Measurements from ENCODE around the gene SPINK7.

DNA sequence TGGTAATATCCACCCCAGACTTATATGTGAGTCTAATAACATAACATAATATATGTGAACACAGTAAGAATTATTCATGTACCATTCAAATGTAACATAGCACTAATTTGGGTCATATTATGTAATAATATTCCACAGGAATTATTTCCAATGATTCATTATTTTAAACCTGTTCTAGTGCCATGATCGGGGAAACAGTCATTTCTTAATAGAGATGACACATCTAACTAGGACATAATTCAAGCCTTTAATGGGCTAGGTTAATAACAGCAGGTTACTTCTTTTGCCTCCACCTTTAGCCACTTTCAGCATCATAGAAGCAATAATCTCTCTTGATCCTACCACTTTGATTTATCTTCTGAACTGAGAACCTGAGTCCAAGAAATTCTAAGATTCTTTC lies 35.5 kb downstream of the SPINK7 start:
- TF ChIP-seq SMC3 (IDR thresholded peaks at IDR 0.05; ENCODE audit: low read depth, low read length), result no peak
- TF ChIP-seq, protein P1, sequence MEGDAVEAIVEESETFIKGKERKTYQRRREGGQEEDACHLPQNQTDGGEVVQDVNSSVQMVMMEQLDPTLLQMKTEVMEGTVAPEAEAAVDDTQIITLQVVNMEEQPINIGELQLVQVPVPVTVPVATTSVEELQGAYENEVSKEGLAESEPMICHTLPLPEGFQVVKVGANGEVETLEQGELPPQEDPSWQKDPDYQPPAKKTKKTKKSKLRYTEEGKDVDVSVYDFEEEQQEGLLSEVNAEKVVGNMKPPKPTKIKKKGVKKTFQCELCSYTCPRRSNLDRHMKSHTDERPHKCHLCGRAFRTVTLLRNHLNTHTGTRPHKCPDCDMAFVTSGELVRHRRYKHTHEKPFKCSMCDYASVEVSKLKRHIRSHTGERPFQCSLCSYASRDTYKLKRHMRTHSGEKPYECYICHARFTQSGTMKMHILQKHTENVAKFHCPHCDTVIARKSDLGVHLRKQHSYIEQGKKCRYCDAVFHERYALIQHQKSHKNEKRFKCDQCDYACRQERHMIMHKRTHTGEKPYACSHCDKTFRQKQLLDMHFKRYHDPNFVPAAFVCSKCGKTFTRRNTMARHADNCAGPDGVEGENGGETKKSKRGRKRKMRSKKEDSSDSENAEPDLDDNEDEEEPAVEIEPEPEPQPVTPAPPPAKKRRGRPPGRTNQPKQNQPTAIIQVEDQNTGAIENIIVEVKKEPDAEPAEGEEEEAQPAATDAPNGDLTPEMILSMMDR (conservative IDR thresholded peaks at IDR 0.05; ENCODE audit: low read depth, low read length), result no peak
- no peak for TF ChIP-seq RFX5 (IDR thresholded peaks at IDR 0.05; ENCODE audit: low read depth, low read length)
- TF ChIP-seq MAFK (IDR thresholded peaks at IDR 0.05; ENCODE audit: low read depth, low read length), result no peak
- no peak for TF ChIP-seq RAD21 (IDR thresholded peaks at IDR 0.05; ENCODE audit: low read length)
- TF ChIP-seq RCOR1 (IDR thresholded peaks at IDR 0.05; ENCODE audit: insufficient replicate concordance, low read length), result no peak
- no peak for TF ChIP-seq BHLHE40 (IDR thresholded peaks at IDR 0.05; ENCODE audit: low read depth, low read length)
- TF ChIP-seq CEBPB (IDR thresholded peaks at IDR 0.05; ENCODE audit: low read depth, low read length), result no peak
